Measurements from ENCODE around the gene ATP4B. TPM values are rescaled to one million over a fixed set of nuclear protein-coding genes. Genes with fewer than 3 reads are reported as not detected.

ATP4B gene
- total RNA-seq, 1 donor from 2014 or later, result not detected

- Mint-ChIP-seq H3K27me3 (ENCODE audit: unreplicated experiment) (peaks cover 6% of the 10 kb centered on the region), H3K4me1 (ENCODE audit: low read depth, unreplicated experiment) (peaks cover 26% of the 10 kb centered on the region), H3K27ac (ENCODE audit: unreplicated experiment) (peak overlapping the region; percentile 30), H3K4me3 (ENCODE audit: unreplicated experiment) (peak overlapping the region; percentile 12), H3K36me3 (ENCODE audit: unreplicated experiment) (peaks cover 32% of the 10 kb centered on the region), H3K9me3 (ENCODE audit: unreplicated experiment) (peaks cover 15% of the 10 kb centered on the region)
- no peak for TF ChIP-seq CTCF (IDR thresholded peaks at IDR 0.05; ENCODE audit: partially characterized antibody, unreplicated experiment)
- DNase-seq, result no peak
These were observed 54.8 kb downstream of the ATP4B start for GRCh38 chr13:113603116-113603710.

DNA sequence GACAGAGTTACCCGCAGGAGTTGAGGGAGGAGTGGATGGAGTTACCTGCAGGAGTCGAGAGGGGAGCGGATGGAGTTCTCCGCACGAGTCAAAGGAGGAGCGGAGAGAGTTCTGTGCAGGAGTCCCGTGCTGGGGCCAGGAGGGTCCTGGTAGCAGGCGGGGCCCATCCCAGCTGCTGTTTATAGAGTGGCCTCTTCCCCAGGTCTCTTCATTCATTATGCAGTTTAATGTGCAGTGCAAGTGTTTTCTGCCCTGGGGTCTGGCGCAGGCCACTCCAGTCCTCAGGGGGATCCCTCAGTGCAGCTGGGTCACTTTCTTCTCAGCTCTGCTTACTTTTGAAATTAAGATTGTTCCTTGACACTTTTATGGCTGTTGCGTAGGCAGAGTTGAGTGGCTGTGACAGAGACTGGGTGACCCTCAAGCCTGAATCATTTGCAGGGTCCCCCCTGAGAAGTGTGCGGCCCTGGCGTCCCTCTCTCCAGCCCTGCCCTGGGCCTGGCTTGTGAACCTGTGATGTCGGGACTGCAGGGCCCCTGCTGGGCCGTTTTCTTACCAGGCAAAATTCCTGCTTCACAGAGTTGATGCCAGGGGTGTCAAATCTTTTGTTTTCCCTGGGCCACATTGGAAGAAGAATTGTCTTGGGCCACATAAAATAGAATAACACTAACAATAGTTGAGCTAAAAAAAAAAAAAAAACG lies 55.6 kb downstream of the ATP4B start:
- Mint-ChIP-seq H3K4me3 (ENCODE audit: unreplicated experiment) (peak overlapping the region; percentile 77), H3K9me3 (ENCODE audit: unreplicated experiment) (peaks cover 17% of the 10 kb centered on the region), H3K27me3 (ENCODE audit: unreplicated experiment) (peaks cover 9% of the 10 kb centered on the region), H3K27ac (ENCODE audit: unreplicated experiment) (peak overlapping the region; percentile 30), H3K4me1 (ENCODE audit: low read depth, unreplicated experiment) (peaks cover 32% of the 10 kb centered on the region), H3K36me3 (ENCODE audit: unreplicated experiment) (peaks cover 33% of the 10 kb centered on the region)
- no peak for TF ChIP-seq CTCF (IDR thresholded peaks at IDR 0.05; ENCODE audit: partially characterized antibody, unreplicated experiment)
- peak; percentile 59 for DNase-seq

- H3K27ac Mint-ChIP-seq (ENCODE audit: unreplicated experiment), result peak overlapping the region; percentile 66
- peaks cover 18% of the 10 kb centered on the region for H3K9me3 Mint-ChIP-seq (ENCODE audit: unreplicated experiment)
- peaks cover 11% of the 10 kb centered on the region for H3K27me3 Mint-ChIP-seq (ENCODE audit: unreplicated experiment)
- peaks cover 39% of the 10 kb centered on the region for H3K4me1 Mint-ChIP-seq (ENCODE audit: low read depth, unreplicated experiment)
- no peak for TF ChIP-seq CTCF (IDR thresholded peaks at IDR 0.05; ENCODE audit: partially characterized antibody, unreplicated experiment)
- no peak for DNase-seq
- H3K4me3 Mint-ChIP-seq (ENCODE audit: unreplicated experiment), result peak overlapping the region; percentile 77
- peaks cover 37% of the 10 kb centered on the region for H3K36me3 Mint-ChIP-seq (ENCODE audit: unreplicated experiment)
These were observed 56.6 kb downstream of the ATP4B start for GRCh38 chr13:113601166-113602070.

GRCh38 chr13:113599391-113599790 lies 58.6 kb downstream of the ATP4B start:
- no peak for TF ChIP-seq CTCF (IDR thresholded peaks at IDR 0.05; ENCODE audit: partially characterized antibody, unreplicated experiment)
- H3K27me3 Mint-ChIP-seq (ENCODE audit: unreplicated experiment), result peaks cover 11% of the 10 kb centered on the region
- H3K4me3 Mint-ChIP-seq (ENCODE audit: unreplicated experiment), result no peak overlapping the region
- H3K9me3 Mint-ChIP-seq (ENCODE audit: unreplicated experiment), result peaks cover 12% of the 10 kb centered on the region
- peaks cover 38% of the 10 kb centered on the region for H3K4me1 Mint-ChIP-seq (ENCODE audit: low read depth, unreplicated experiment)
- peaks cover 25% of the 10 kb centered on the region for H3K36me3 Mint-ChIP-seq (ENCODE audit: unreplicated experiment)
- no peak for DNase-seq
- no peak overlapping the region for H3K27ac Mint-ChIP-seq (ENCODE audit: unreplicated experiment)

Other genes with a start within 250 kb of the ATP4B start
- 20.7 TPM for gene ADPRHL1, start 204.7 kb downstream of the ATP4B start, total RNA-seq (ENCODE audit: unreplicated experiment)
- 97.7 TPM for gene DCUN1D2, start 167.5 kb downstream of the ATP4B start, total RNA-seq (ENCODE audit: unreplicated experiment)
- gene TFDP1, start 73.4 kb downstream of the ATP4B start, total RNA-seq (ENCODE audit: unreplicated experiment), result 62.0 TPM
- gene GRK1, start 9.0 kb upstream of the ATP4B start, total RNA-seq (ENCODE audit: unreplicated experiment), result 1.2 TPM
- 13.8 TPM for gene TMEM255B, start 101.0 kb upstream of the ATP4B start, total RNA-seq (ENCODE audit: unreplicated experiment)
- gene GAS6, start 205.9 kb upstream of the ATP4B start, total RNA-seq (ENCODE audit: unreplicated experiment), result 47.6 TPM

Data from glutamatergic neuron (in vitro differentiated cells).